Subcutaneous abdominal adipose tissue (tissue), 5 donors: Measurements from ENCODE around the gene TRIM60.
"Not testable (repeated sequence)": the region's sequence is repeated elsewhere in the genome, so short reads cannot be mapped to it uniquely, and the experiment has no call there.

Source experiments
- H3K27ac ChIP-seq: one replicate; pipeline ENCODE4 v1.7.0; 2013; ENCODE audit warnings: low read depth, mild to moderate bottlenecking, inconsistent platforms, low read length, moderate library complexity
- H3K27me3 ChIP-seq, 5 donors: one replicate each; pipeline ENCODE4 v1.7.0; 2013; ENCODE audit warnings: low read length in 5 of 5, inconsistent platforms in 1 of 5; ENCODE audit not compliant: control insufficient read depth in 5 of 5, insufficient read depth in 4 of 5
- H3K36me3 ChIP-seq, 5 donors: one replicate each; pipeline ENCODE4 v1.7.0; 2013; ENCODE audit warnings: low read length in 5 of 5; ENCODE audit not compliant: control insufficient read depth in 5 of 5, insufficient read depth in 5 of 5
- H3K4me1 ChIP-seq, 5 donors: one replicate each; pipeline ENCODE4 v1.7.0; 2013; ENCODE audit warnings: low read length in 5 of 5, mild to moderate bottlenecking in 3 of 5, moderate library complexity in 1 of 5; ENCODE audit not compliant: control insufficient read depth in 5 of 5, insufficient read depth in 5 of 5
- H3K4me3 ChIP-seq, 5 donors: one replicate each; pipeline ENCODE4 v1.7.0; 2013; ENCODE audit warnings: low read length in 5 of 5, low read depth in 1 of 5
- H3K9ac ChIP-seq, 5 donors: one replicate each; pipeline ENCODE4 v1.7.0; 2013; ENCODE audit warnings: low read length in 5 of 5, mild to moderate bottlenecking in 4 of 5, moderate library complexity in 3 of 5
- H3K9me3 ChIP-seq, 5 donors: one replicate each; pipeline ENCODE4 v1.7.0; 2013; ENCODE audit warnings: low read length in 5 of 5; ENCODE audit not compliant: control insufficient read depth in 5 of 5
- donor health status: healthy.
- donor health status: healthy.
- donor health status: healthy.
- donor health status: healthy.
- donor health status: healthy.

Gene TRIM60

GRCh38 chr4:165006886-165007285 is 24.9 kb upstream of the TRIM60 start:
- Histone ChIP-seq H3K4me3 (no peak overlapping the region), H3K27ac (no peak overlapping the region), H3K27me3 (peaks cover 0 to 3% (median 0%) of the 10 kb centered on the region in 5 donors), H3K36me3 (no peaks in the 10 kb centered on the region), H3K9me3 (no peaks in the 10 kb centered on the region), H3K9ac (no peak overlapping the region), H3K4me1 (no peaks in the 10 kb centered on the region)

DNA sequence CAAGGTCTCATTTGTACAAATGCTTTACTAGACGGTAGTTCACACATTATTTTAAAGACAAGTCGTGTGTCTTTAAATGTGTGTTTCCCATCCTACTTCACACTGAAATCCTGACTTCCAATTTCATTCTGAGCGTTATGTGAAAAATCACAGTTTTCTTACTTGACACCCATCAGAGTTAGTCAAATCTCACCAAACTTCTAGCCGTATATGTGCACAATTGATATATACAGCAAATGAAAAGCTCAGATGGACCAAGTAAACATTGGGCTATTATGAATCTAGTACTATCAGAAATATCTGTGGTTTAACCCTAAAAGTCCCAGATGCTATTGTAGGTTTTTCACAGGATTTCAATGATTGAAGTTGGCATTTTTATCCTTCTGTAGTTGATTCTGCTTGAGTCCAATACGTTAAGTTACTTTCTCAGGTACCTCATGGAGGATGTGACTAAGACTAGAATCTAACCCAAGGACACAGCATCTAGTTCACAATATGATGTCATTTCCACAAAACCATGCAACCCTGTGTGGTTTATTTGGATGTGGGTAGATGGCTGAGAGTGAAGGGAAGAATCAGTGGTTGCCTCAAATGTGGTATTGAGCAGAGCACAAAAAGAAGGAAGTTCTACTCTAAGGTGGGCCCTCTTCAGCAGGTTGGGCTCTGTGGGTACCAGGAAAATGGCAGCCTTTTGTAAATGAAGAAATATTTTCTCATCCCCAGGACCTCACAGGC is 22.1 kb upstream of the TRIM60 start:
- Histone ChIP-seq H3K36me3 (no peaks in the 10 kb centered on the region), H3K9ac (no peak overlapping the region), H3K4me3 (no peak overlapping the region), H3K27me3 (peaks cover 0 to 3% (median 0%) of the 10 kb centered on the region in 5 donors), H3K4me1 (no peaks in the 10 kb centered on the region), H3K9me3 (no peaks in the 10 kb centered on the region), H3K27ac (no peak overlapping the region)

- Histone ChIP-seq H3K9me3 (no peaks in the 10 kb centered on the region), H3K9ac (no peak overlapping the region), H3K36me3 (no peaks in the 10 kb centered on the region), H3K27me3 (peaks cover 0 to 3% (median 0%) of the 10 kb centered on the region in 5 donors), H3K27ac (no peak overlapping the region), H3K4me3 (no peak overlapping the region), H3K4me1 (no peaks in the 10 kb centered on the region)
Observed at GRCh38 chr4:165010487-165010886, 21.3 kb upstream of the TRIM60 start.

GRCh38 chr4:165010991-165011390 is 20.8 kb upstream of the TRIM60 start:
- H3K27ac ChIP-seq = no peak overlapping the region
- H3K9ac ChIP-seq = no peak overlapping the region
- no peaks in the 10 kb centered on the region for H3K4me1 ChIP-seq
- no peak overlapping the region for H3K4me3 ChIP-seq
- H3K9me3 ChIP-seq = no peaks in the 10 kb centered on the region
- H3K27me3 ChIP-seq = peaks cover 0 to 3% (median 0%) of the 10 kb centered on the region in 5 donors
- H3K36me3 ChIP-seq = no peaks in the 10 kb centered on the region

- no peak overlapping the region for H3K27ac ChIP-seq
- H3K9me3 ChIP-seq = no peaks in the 10 kb centered on the region
- H3K27me3 ChIP-seq = peaks cover 0 to 3% (median 0%) of the 10 kb centered on the region in 5 donors
- H3K9ac ChIP-seq = no peak overlapping the region
- no peak overlapping the region for H3K4me3 ChIP-seq
- H3K4me1 ChIP-seq = no peaks in the 10 kb centered on the region
- H3K36me3 ChIP-seq = no peaks in the 10 kb centered on the region
Observed at GRCh38 chr4:165011403-165011802, 20.4 kb upstream of the TRIM60 start.

- Histone ChIP-seq H3K9ac (no peak overlapping the region), H3K27ac (no peak overlapping the region), H3K36me3 (no peaks in the 10 kb centered on the region), H3K4me3 (no peak overlapping the region), H3K4me1 (no peaks in the 10 kb centered on the region), H3K27me3 (peaks cover 0 to 3% (median 0%) of the 10 kb centered on the region in 5 donors), H3K9me3 (no peaks in the 10 kb centered on the region)
Observed at GRCh38 chr4:165013691-165014090, 18.1 kb upstream of the TRIM60 start.

DNA sequence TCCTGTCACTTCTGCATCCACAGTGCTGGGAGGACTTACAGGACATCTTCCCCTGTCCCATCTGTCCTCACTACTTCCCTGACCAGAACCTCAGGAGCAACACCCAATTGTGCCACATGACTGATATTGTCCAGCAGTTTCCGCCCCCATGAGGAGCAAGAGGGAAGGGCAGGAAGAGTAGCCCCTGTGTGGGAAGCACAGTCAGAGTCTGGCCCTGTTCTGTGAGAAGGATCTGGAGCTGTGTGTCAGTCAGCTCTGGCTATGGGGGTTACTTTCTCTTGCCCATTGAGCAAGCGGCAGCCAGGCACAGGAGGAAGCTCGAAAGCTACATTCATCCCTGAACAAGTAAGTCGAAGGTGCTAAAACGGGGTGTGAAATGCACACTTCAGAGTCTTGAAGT is 14.8 kb upstream of the TRIM60 start:
- no peak overlapping the region for H3K4me3 ChIP-seq
- H3K27ac ChIP-seq = no peak overlapping the region
- no peaks in the 10 kb centered on the region for H3K9me3 ChIP-seq
- H3K4me1 ChIP-seq = no peaks in the 10 kb centered on the region
- no peaks in the 10 kb centered on the region for H3K27me3 ChIP-seq
- H3K36me3 ChIP-seq = no peaks in the 10 kb centered on the region
- H3K9ac ChIP-seq = no peak overlapping the region

GRCh38 chr4:165019995-165020394 is 11.8 kb upstream of the TRIM60 start:
- H3K27ac ChIP-seq, H3K9ac ChIP-seq, H3K9me3 ChIP-seq, H3K4me1 ChIP-seq, H3K4me3 ChIP-seq, H3K36me3 ChIP-seq, H3K27me3 ChIP-seq: not testable (repeated sequence)

DNA sequence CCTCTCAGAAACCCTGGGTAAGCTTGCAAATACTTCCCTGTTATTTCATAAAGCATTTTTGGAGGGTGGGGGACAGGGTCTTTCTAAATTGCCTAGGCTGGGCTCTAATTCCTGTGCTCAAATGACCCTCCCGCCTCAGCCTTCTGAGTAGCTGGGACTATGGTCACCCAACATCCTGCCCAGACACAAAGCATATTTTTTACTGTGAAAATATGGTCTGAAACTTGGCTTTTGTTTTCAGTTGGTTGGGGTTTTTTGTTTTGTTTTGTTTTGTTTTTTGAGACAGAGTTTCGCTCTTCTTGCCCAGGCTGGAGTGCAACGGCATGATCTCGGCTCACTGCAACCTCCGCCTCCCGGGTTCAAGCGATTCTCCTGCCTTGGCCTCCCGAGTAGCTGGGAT is 6.0 kb upstream of the TRIM60 start:
- not testable (repeated sequence) for H3K4me3 ChIP-seq, H3K9ac ChIP-seq, H3K9me3 ChIP-seq, H3K36me3 ChIP-seq, H3K27me3 ChIP-seq, H3K4me1 ChIP-seq, H3K27ac ChIP-seq

DNA sequence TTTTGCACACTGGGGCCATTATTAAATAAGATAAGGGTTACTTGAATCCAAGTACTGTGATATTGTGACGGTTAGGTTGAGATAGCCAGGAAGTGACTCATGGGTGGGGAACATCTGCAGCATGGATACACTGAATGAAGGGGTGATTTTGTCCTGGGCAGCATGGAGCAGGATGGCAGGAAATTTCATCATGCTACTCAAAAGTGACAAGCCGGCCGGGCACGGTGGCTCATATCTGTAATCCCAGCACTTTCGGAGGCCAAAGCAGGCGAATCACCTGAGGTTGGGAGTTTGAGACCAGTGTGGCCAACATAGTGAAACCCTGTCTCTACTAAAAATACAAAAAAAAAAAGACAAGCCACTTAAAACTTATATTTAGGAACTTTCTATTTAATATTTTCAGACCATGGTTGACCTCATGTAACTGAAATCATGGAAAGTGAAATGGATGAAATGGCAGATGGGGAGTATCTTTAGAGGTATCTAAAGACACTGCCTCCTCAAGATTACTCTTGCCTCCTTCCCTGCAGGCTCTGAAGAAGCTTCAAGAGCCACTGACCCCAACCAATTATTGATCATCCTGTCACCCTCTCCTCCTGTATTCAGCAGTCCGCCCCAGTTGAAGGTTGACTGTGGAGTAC is 3.9 kb upstream of the TRIM60 start:
- no peak overlapping the region for H3K27ac ChIP-seq
- H3K9ac ChIP-seq = no peak overlapping the region
- peaks cover 0 to 2% (median 0%) of the 10 kb centered on the region in 5 donors for H3K27me3 ChIP-seq
- H3K9me3 ChIP-seq = peaks cover 0 to 3% (median 0%) of the 10 kb centered on the region in 5 donors
- H3K4me3 ChIP-seq = no peak overlapping the region
- no peaks in the 10 kb centered on the region for H3K4me1 ChIP-seq
- H3K36me3 ChIP-seq = no peaks in the 10 kb centered on the region
